ENCODE results near the gene TAB3. TPM values are rescaled to one million over a fixed set of nuclear protein-coding genes. Genes with fewer than 3 reads are reported as not detected.

TAB3 gene
- total RNA-seq, 1 experiment from 2014 or later = 13.5 TPM

GRCh38 chrX:30864383-30864785, 24.7 kb downstream of the TAB3 start:
- Histone ChIP-seq H4K20me1 (ENCODE audit: control insufficient read depth, insufficient read depth, insufficient read length) (no peaks in the 10 kb centered on the region), H3K9ac (ENCODE audit: extremely low read depth, insufficient read length, low read length) (no peak overlapping the region), H3K27ac (ENCODE audit: insufficient read length, low read depth, low read length) (no peak overlapping the region), H2BK15ac (ENCODE audit: low read depth, low read length) (no peak overlapping the region), H3K14ac (ENCODE audit: insufficient read depth, low read length) (no peak overlapping the region), H2BK20ac (ENCODE audit: low read depth, low read length, poor library complexity, severe bottlenecking) (no peak overlapping the region), H3K23me2 (ENCODE audit: insufficient read length, low read depth, low read length, poor library complexity, severe bottlenecking) (no peaks in the 10 kb centered on the region), H3K4me2 (ENCODE audit: insufficient read depth, insufficient read length, low read length) (no peak overlapping the region), H2AFZ (ENCODE audit: low read length) (no peak overlapping the region), H3K9me3 (ENCODE audit: control insufficient read depth, low read depth, low read length) (no peaks in the 10 kb centered on the region), H4K8ac (replicated peaks; ENCODE audit: insufficient read length, low read depth, low read length) (no peak overlapping the region), H3K79me1 (ENCODE audit: insufficient read depth, low read depth, low read length, poor library complexity, severe bottlenecking) (no peaks in the 10 kb centered on the region), H4K5ac (ENCODE audit: insufficient read length, low read depth, low read length) (no peak overlapping the region), H2BK5ac (ENCODE audit: insufficient read length, low read length) (no peak overlapping the region), H4K91ac (ENCODE audit: insufficient read length, low read depth, low read length) (no peak overlapping the region), H2BK120ac (ENCODE audit: low read depth, low read length, poor library complexity, severe bottlenecking) (no peak overlapping the region), H3K4ac (ENCODE audit: low read depth, low read length) (no peak overlapping the region), H2BK12ac (ENCODE audit: insufficient read length, low read depth, low read length) (no peak overlapping the region), H3T11ph (ENCODE audit: low read length) (no peak overlapping the region), H3K79me2 (ENCODE audit: insufficient read depth, low read length) (no peaks in the 10 kb centered on the region), H2AK5ac (ENCODE audit: insufficient read length, low read length) (no peak overlapping the region), H3K27me3 (ENCODE audit: insufficient read depth, low read length) (no peaks in the 10 kb centered on the region), H3K56ac (ENCODE audit: insufficient read length, low read depth, low read length) (no peak overlapping the region), H3K4me1 (ENCODE audit: insufficient read depth, low read length) (peaks cover 2% of the 10 kb centered on the region; the same call in 1 of the 2 replicates), H3K23ac (ENCODE audit: insufficient read length, low read depth, low read length) (no peak overlapping the region), H3K18ac (ENCODE audit: insufficient read length, low read depth, low read length) (no peak overlapping the region)
- Mint-ChIP-seq H3K36me3 (ENCODE audit: insufficient read depth in 1 of 3, low read depth in 3 of 3) (peaks cover 0 to 17% (median 14%) of the 10 kb centered on the region in 3 experiments; a peak in 6 of 7 replicates), H3K27ac (0 out of 7 replicates have a peak overlapping the region, but pooled peaks of 1 of the 3 experiments have one; percentile 84), H3K4me3 (no peak overlapping the region), H3K27me3 (ENCODE audit: low read depth) (no peaks in the 10 kb centered on the region), H3K9me3 (peaks cover 19 to 35% of the 10 kb centered on the region in 2 experiments), H3K4me1 (peaks cover 7 to 11% of the 10 kb centered on the region in 2 experiments; a peak in 3 of 4 replicates)
- TF ChIP-seq, protein P1, sequence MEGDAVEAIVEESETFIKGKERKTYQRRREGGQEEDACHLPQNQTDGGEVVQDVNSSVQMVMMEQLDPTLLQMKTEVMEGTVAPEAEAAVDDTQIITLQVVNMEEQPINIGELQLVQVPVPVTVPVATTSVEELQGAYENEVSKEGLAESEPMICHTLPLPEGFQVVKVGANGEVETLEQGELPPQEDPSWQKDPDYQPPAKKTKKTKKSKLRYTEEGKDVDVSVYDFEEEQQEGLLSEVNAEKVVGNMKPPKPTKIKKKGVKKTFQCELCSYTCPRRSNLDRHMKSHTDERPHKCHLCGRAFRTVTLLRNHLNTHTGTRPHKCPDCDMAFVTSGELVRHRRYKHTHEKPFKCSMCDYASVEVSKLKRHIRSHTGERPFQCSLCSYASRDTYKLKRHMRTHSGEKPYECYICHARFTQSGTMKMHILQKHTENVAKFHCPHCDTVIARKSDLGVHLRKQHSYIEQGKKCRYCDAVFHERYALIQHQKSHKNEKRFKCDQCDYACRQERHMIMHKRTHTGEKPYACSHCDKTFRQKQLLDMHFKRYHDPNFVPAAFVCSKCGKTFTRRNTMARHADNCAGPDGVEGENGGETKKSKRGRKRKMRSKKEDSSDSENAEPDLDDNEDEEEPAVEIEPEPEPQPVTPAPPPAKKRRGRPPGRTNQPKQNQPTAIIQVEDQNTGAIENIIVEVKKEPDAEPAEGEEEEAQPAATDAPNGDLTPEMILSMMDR (conservative IDR thresholded peaks at IDR 0.05) = no peak
- DNase-seq = no peak
- no CpG with 5 or more reads among the region's 1 CpG for WGBS (ENCODE audit: extremely low coverage, insufficient read length, low lambda C conversion rate)

All from H9 (cell line).